HUES48 (cell line): ENCODE measurements around the gene MYO1A.

Experiments used
- H3K27ac ChIP-seq: one replicate; pipeline ENCODE4 v1.7.0; 2013; ENCODE audit warnings: low read depth, low read length, inconsistent platforms
- H3K27me3 ChIP-seq: 2 replicates; pipeline ENCODE4 v1.6.1; 2013; ENCODE audit warnings: mild to moderate bottlenecking, low read length; ENCODE audit not compliant: control insufficient read depth, insufficient read depth
- H3K36me3 ChIP-seq: 2 replicates; pipeline ENCODE4 v1.6.1; 2013; ENCODE audit warnings: low read length; ENCODE audit not compliant: control insufficient read depth, insufficient read depth
- H3K4me1 ChIP-seq: 2 replicates; pipeline ENCODE4 v1.6.1; 2013; ENCODE audit warnings: mild to moderate bottlenecking, low read length; ENCODE audit not compliant: control insufficient read depth, insufficient read depth
- H3K4me3 ChIP-seq: 2 replicates; pipeline ENCODE4 v1.5.1; 2013; ENCODE audit warnings: mild to moderate bottlenecking, low read depth, low read length
- H3K9ac ChIP-seq: 2 replicates; pipeline ENCODE4 v1.6.1; 2013; ENCODE audit warnings: mild to moderate bottlenecking, low read depth, low read length, moderate library complexity
- H3K9me3 ChIP-seq: 2 replicates; pipeline ENCODE4 v1.6.1; 2013; ENCODE audit warnings: low read length; ENCODE audit not compliant: control insufficient read depth, insufficient read depth

MYO1A gene

DNA sequence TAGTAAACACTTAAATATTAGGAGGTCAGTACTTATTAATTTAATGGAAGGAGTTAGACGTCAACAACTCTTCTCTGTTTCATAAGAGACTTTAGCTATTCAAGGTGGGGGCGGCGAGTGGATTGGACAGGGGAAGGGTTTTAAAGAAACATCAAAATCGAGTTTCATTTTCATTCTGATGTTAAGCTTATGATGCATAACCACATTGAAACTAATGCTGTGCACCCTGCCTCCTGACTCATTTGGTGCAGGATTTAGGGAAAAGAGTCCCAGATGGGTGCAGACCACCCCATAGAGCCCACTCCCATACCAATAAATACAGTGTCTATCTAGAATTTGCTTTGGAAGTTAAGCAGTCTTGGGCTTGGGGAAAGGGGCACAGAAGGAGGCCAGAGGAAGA lies 50.9 kb downstream of the MYO1A start:
- no peaks in the 10 kb centered on the region for H3K9me3 ChIP-seq
- no peaks in the 10 kb centered on the region for H3K27me3 ChIP-seq
- no peak overlapping the region for H3K4me3 ChIP-seq
- peaks cover 47% of the 10 kb centered on the region for H3K36me3 ChIP-seq
- H3K27ac ChIP-seq = no peak overlapping the region
- no peaks in the 10 kb centered on the region for H3K4me1 ChIP-seq
- H3K9ac ChIP-seq = no peak overlapping the region

DNA sequence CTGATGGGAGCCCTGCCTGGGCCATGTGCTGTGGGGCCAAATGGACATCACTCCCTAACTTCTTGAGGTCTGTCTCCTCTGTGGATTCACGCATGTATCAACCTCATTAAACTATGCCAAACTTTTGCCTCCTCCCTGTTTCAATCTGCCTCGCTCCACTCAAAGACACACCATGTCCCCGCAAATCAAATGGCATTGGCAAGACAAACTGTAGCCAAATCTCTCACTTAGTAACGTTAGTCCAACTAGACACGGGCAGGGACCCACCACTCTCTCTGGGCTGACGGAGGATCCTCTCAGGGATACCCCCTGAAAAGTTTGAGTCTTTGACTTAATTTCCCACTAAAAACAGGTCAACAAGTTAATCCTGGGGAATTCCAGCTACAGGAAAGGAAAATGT lies 51.6 kb downstream of the MYO1A start:
- H3K4me3 ChIP-seq = no peak overlapping the region
- H3K9me3 ChIP-seq = no peaks in the 10 kb centered on the region
- peaks cover 40% of the 10 kb centered on the region for H3K36me3 ChIP-seq
- H3K27me3 ChIP-seq = no peaks in the 10 kb centered on the region
- H3K27ac ChIP-seq = no peak overlapping the region
- no peaks in the 10 kb centered on the region for H3K4me1 ChIP-seq
- H3K9ac ChIP-seq = no peak overlapping the region

DNA sequence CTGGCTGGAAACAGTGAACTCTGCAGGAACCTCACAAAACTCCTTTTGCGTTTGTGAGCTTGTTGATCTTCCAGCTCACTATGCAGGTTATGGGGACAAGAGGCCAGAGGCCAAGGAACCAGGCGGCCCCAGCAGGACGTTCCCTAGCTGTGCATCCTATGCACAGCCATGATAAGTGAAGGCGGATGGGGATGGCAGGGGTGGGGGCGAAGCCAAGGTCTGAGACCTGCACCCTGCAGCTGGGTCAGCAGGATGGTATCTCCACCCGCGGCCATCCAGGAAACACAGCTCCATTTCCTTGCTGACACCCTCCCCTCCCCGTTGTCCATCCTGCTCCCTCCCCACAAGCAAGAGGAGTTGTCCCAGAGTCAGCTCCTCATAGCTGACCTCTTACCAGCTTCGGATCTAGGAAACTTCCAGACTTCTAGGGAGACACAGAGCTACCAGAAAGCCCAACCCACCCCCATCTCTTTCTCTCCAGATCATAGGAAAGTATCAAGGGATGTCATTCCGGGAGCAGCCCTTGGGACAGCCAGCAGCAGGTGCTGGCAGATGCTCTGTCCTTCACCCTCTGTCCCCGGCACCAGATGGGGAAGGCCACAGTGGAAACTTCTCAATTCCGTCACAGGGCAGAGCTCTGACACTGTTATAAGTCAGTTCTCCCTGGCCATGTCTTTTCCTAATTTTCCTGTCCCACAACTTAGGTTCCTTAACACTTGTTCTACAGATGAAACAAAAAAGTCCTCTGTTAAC lies 53.0 kb downstream of the MYO1A start:
- no peaks in the 10 kb centered on the region for H3K27me3 ChIP-seq
- no peak overlapping the region for H3K9ac ChIP-seq
- H3K4me3 ChIP-seq = no peak overlapping the region
- H3K27ac ChIP-seq = no peak overlapping the region
- H3K4me1 ChIP-seq = no peaks in the 10 kb centered on the region
- peaks cover 27% of the 10 kb centered on the region for H3K36me3 ChIP-seq
- no peaks in the 10 kb centered on the region for H3K9me3 ChIP-seq

DNA sequence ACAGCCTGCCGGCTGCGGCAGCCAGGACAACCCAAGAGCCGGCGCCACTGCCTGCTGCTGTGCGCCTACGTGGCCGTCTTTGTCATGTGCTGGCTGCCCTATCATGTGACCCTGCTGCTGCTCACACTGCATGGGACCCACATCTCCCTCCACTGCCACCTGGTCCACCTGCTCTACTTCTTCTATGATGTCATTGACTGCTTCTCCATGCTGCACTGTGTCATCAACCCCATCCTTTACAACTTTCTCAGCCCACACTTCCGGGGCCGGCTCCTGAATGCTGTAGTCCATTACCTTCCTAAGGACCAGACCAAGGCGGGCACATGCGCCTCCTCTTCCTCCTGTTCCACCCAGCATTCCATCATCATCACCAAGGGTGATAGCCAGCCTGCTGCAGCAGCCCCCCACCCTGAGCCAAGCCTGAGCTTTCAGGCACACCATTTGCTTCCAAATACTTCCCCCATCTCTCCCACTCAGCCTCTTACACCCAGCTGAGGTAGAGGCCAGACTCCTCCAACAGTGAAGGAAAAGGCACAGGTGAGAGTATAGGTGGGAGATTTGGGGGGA lies 53.9 kb downstream of the MYO1A start:
- Histone ChIP-seq H3K9ac (no peak overlapping the region), H3K4me3 (no peak overlapping the region), H3K27me3 (no peaks in the 10 kb centered on the region), H3K4me1 (no peaks in the 10 kb centered on the region), H3K36me3 (peaks cover 18% of the 10 kb centered on the region), H3K9me3 (no peaks in the 10 kb centered on the region), H3K27ac (no peak overlapping the region)

GRCh38 chr12:56995201-56995929 lies 54.6 kb downstream of the MYO1A start:
- Histone ChIP-seq H3K27me3 (no peaks in the 10 kb centered on the region), H3K9me3 (no peaks in the 10 kb centered on the region), H3K27ac (no peak overlapping the region), H3K4me3 (no peak overlapping the region), H3K4me1 (no peaks in the 10 kb centered on the region), H3K36me3 (peaks cover 11% of the 10 kb centered on the region), H3K9ac (no peak overlapping the region)

DNA sequence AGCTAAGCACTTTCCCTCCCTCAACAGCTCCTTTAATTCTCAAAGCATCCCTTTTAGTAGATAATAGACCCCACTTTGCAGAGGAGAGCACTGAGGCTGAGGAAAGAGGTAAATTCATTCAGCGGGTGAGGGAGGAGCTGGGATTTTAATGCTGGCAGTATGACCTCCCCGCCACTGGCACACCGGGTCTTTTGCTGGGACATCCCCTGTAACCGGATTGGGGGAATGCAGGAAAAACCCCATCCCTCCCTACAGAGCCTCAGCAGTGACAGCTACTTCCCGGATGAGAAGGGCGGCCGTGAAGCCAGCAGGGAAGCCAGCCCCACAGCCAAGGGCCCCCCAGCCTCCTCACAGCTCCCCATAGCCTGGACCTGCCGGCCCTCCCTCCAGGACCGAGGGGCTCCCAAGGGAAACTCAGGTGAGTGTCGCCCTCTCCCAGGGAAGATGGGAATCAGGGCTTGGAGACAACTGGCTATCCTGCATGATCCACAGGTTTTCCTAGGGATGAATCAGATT lies 55.6 kb downstream of the MYO1A start:
- H3K36me3 ChIP-seq = 0 out of 2 replicates have a peak, but pooled peaks cover under 1% of the 10 kb centered on the region
- H3K9me3 ChIP-seq = no peaks in the 10 kb centered on the region
- H3K4me3 ChIP-seq = no peak overlapping the region
- no peaks in the 10 kb centered on the region for H3K4me1 ChIP-seq
- H3K27me3 ChIP-seq = no peaks in the 10 kb centered on the region
- no peak overlapping the region for H3K9ac ChIP-seq
- H3K27ac ChIP-seq = no peak overlapping the region

- Histone ChIP-seq H3K9ac (no peak overlapping the region), H3K27me3 (no peaks in the 10 kb centered on the region), H3K36me3 (no peaks in the 10 kb centered on the region), H3K27ac (no peak overlapping the region), H3K4me1 (0 out of 2 replicates have a peak, but pooled peaks cover 4% of the 10 kb centered on the region), H3K9me3 (no peaks in the 10 kb centered on the region), H3K4me3 (no peak overlapping the region)
Observed at GRCh38 chr12:56993346-56993745, 56.6 kb downstream of the MYO1A start.

- H3K9me3 ChIP-seq = no peaks in the 10 kb centered on the region
- no peak overlapping the region for H3K9ac ChIP-seq
- H3K27me3 ChIP-seq = no peaks in the 10 kb centered on the region
- no peak overlapping the region for H3K4me3 ChIP-seq
- no peaks in the 10 kb centered on the region for H3K36me3 ChIP-seq
- no peak overlapping the region for H3K27ac ChIP-seq
- H3K4me1 ChIP-seq = peaks cover 10% of the 10 kb centered on the region; the same call in 1 of the 2 replicates
Observed at GRCh38 chr12:56991319-56992246, 58.3 kb downstream of the MYO1A start.

DNA sequence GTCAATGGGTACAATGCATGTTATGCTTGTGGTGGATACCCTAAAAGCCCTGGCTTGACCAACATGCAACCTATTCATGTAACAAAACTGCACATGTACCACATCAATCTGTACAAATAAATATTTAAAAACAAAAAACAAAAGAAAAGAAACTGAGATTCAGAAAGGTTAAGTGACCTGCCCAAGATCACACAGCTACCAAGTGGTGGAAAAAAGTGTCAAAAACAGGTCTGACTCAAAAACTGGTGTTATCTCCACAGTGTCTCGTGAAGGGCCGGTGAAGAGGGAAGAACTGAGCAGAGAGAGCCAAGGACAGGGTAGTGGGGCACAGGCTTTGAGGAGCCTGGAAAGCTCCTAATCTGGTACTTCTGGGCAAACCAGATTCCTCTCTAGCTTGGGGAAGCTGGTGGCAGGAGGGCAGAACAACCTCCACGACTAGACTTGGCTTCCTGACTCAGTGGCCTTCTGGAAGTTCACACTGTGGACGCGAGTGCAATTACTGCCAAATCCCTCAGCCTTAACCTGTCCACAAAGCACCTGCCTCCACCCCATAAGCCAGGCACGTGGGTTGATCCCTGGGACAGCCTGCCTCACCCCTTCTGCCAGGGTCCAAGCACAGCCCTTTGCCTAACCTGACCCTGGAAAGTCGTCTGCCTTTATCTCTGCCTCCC lies 59.1 kb downstream of the MYO1A start:
- Histone ChIP-seq H3K27me3 (no peaks in the 10 kb centered on the region), H3K4me1 (peaks cover 10% of the 10 kb centered on the region; the same call in 1 of the 2 replicates), H3K9ac (no peak overlapping the region), H3K9me3 (no peaks in the 10 kb centered on the region), H3K36me3 (no peaks in the 10 kb centered on the region), H3K4me3 (no peak overlapping the region), H3K27ac (no peak overlapping the region)
